Esophagus muscularis mucosa (tissue), 3 donors: Measurements from ENCODE around the gene MINK1.

Experiments
- CTCF ChIP-seq, 3 experiments: fragments of 200-600 bp in 2 of 3; fragments of 450-650 bp in 1 of 3; sonication (generic) in 2 of 3; IDR thresholded peaks; one replicate each; pipeline ENCODE4 v1.5.1; 2017 to 2019; ENCODE audit warnings: antibody characterized with exemption in 3 of 3, mild to moderate bottlenecking in 2 of 3, moderate library complexity in 1 of 3
- POLR2A ChIP-seq: fragments of 450-650 bp; IDR thresholded peaks from one replicate; pipeline ENCODE4 v1.6.1; 2017; ENCODE audit warnings: antibody characterized with exemption, moderate library complexity, mild to moderate bottlenecking, low read depth
- POLR2AphosphoS5 ChIP-seq, 2 donors: sonication (generic); formaldehyde crosslinking; IDR thresholded peaks; one replicate each; pipeline ENCODE4 v1.6.1; 2017; ENCODE audit warnings: antibody characterized with exemption in 2 of 2

- TF ChIP-seq CTCF (IDR thresholded peaks at IDR 0.05) (no peak), POLR2AphosphoS5 (IDR thresholded peaks at IDR 0.05) (no peak), POLR2A (no peak)
Observed at GRCh38 chr17:4849011-4849536, 15.9 kb downstream of the MINK1 start.
